Endothelial cell of umbilical vein (primary cell): ENCODE results near the gene CNTN5. TPM values are rescaled to one million over a fixed set of nuclear protein-coding genes. Genes with fewer than 3 reads are reported as not detected.

Experiments
- BruUV-seq: library from RNA; stranded (reverse); fragments of 400-500 nt; replicated peaks from 2 replicates; lab custom pipeline; 2021; lab: Mats Ljungman, UMichigan
- CTCF ChIA-PET: fragments of 300-600, 350-600 bp; sonication (Branson Sonifier 250); formaldehyde crosslinking; loops from one replicate; lab custom pipeline; 2021; ENCODE audit warnings: antibody characterized with exemption, inconsistent platforms; lab: Charles Lee
- POLR2A ChIA-PET: fragments of 300-600, 350-600 bp; sonication (Branson Sonifier 250); formaldehyde crosslinking; loops from one replicate; lab custom pipeline; 2021; ENCODE audit warnings: antibody characterized with exemption, inconsistent platforms; lab: Charles Lee
- DNase-seq: peaks from one replicate; pipeline ENCODE4 v3.0.0-alpha.2; 2011; ENCODE audit warnings: low read depth, low spot score
- FAIRE-seq: peaks from 2 replicates; lab custom pipeline; 2011; peaks lifted over from hg19 to GRCh38; lab: Jason Lieb, UNC
- H2AFZ ChIP-seq: 2 replicates; pipeline ENCODE4 v1.6.0; 2012; ENCODE audit warnings: low read depth, low read length, control low read depth, inconsistent platforms
- H3K27ac ChIP-seq: 2 replicates; pipeline ENCODE4 v1.5.1; 2011; ENCODE audit warnings: low read depth, mild to moderate bottlenecking, control low read depth, low read length, moderate library complexity; ENCODE audit not compliant: insufficient read depth
- H3K27me3 ChIP-seq, 2 experiments: 2 replicates each; pipeline versions ENCODE4 v1.6.0 to v1.6.1; 2011; ENCODE audit warnings: low read length in 2 of 2, mixed read lengths in 1 of 2; ENCODE audit not compliant: control insufficient read depth in 2 of 2, insufficient read depth in 2 of 2
- H3K36me3 ChIP-seq, 2 experiments: 2 replicates in 1 of 2; 3 replicates in 1 of 2; pipeline ENCODE4 v1.5.1; 2011; ENCODE audit warnings: low read length in 2 of 2, mild to moderate bottlenecking in 1 of 2, moderate library complexity in 1 of 2; ENCODE audit not compliant: control insufficient read depth in 2 of 2, insufficient read depth in 2 of 2; ENCODE audit errors: extremely low read depth in 1 of 2
- H3K4me1 ChIP-seq: 3 replicates; pipeline ENCODE4 v1.5.1; 2011; ENCODE audit warnings: mild to moderate bottlenecking, low read length; ENCODE audit not compliant: control insufficient read depth, insufficient read depth; ENCODE audit errors: extremely low read depth
- H3K4me2 ChIP-seq: 2 replicates; pipeline ENCODE4 v1.6.1; 2011; ENCODE audit warnings: low read length, control low read depth, mixed read lengths; ENCODE audit not compliant: insufficient read depth
- H3K4me3 ChIP-seq, 3 experiments: fragments of 200-600 bp in 1 of 3; sonication (generic), shearing (Covaris generic) in 1 of 3; replicated peaks in 1 of 3; 2 replicates each; pipeline ENCODE4 v1.5.1; 2011 to 2016; ENCODE audit warnings: control low read depth in 3 of 3, low read length in 3 of 3, mild to moderate bottlenecking in 2 of 3, inconsistent platforms in 1 of 3, low read depth in 1 of 3, moderate library complexity in 1 of 3; ENCODE audit not compliant: insufficient read depth in 1 of 3
- H3K79me2 ChIP-seq: 2 replicates; pipeline ENCODE4 v1.6.0; 2012; ENCODE audit warnings: low read length, inconsistent platforms; ENCODE audit not compliant: control insufficient read depth, insufficient read depth
- H3K9ac ChIP-seq: replicated peaks from 2 replicates; pipeline ENCODE3; 2011; ENCODE audit warnings: low read length, control low read depth; ENCODE audit not compliant: insufficient read depth; ENCODE audit errors: extremely low read depth
- H3K9me1 ChIP-seq: replicated peaks from 3 replicates; pipeline ENCODE4 v1.6.0; 2011; ENCODE audit warnings: mild to moderate bottlenecking, low read length; ENCODE audit not compliant: control insufficient read depth, insufficient read depth; ENCODE audit errors: extremely low read depth
- H3K9me3 ChIP-seq: replicated peaks from 2 replicates; pipeline ENCODE4 v1.5.1; 2012; ENCODE audit warnings: low read length, inconsistent platforms; ENCODE audit not compliant: control insufficient read depth, insufficient read depth
- H4K20me1 ChIP-seq: replicated peaks from 2 replicates; pipeline ENCODE3; 2011; ENCODE audit warnings: mild to moderate bottlenecking, low read length; ENCODE audit not compliant: control insufficient read depth, insufficient read depth; ENCODE audit errors: extremely low read depth
- CTCF ChIP-seq, 2 donors: IDR thresholded peaks; 1 replicate in 1 of 2; 2 replicates in 1 of 2; pipeline ENCODE4 v1.5.1; 2011; ENCODE audit warnings: low read length in 2 of 2, mild to moderate bottlenecking in 2 of 2, moderate library complexity in 2 of 2, control low read depth in 1 of 2, inconsistent platforms in 1 of 2, low read depth in 1 of 2; ENCODE audit not compliant: insufficient read depth in 1 of 2; ENCODE audit errors: extremely low read depth in 1 of 2
- EZH2 ChIP-seq: IDR thresholded peaks from 2 replicates; pipeline ENCODE4 v1.6.1; 2012; ENCODE audit warnings: borderline replicate concordance, low read depth, mild to moderate bottlenecking, moderate library complexity, low read length, inconsistent platforms; ENCODE audit not compliant: severe bottlenecking
- FOS ChIP-seq: IDR thresholded peaks from 2 replicates; pipeline ENCODE4 v1.6.1; 2011; ENCODE audit warnings: mild to moderate bottlenecking, low read length, moderate library complexity, borderline replicate concordance; ENCODE audit not compliant: insufficient read depth
- GATA2 ChIP-seq: IDR thresholded peaks from 2 replicates; pipeline ENCODE4 v1.7.0; 2011; ENCODE audit warnings: low read depth, mild to moderate bottlenecking, moderate library complexity, mixed read lengths, low read length; ENCODE audit not compliant: insufficient read length, insufficient read depth
- JUN ChIP-seq: IDR thresholded peaks from 2 replicates; pipeline ENCODE4 v1.6.1; 2011; ENCODE audit warnings: borderline replicate concordance, low read depth; ENCODE audit not compliant: insufficient read length, insufficient read depth
- MAX ChIP-seq: IDR thresholded peaks from 2 replicates; pipeline ENCODE4 v1.6.1; 2011; ENCODE audit not compliant: insufficient read depth, insufficient read length
- MYC ChIP-seq: IDR thresholded peaks from one replicate; pipeline ENCODE4 v1.6.1; 2011; ENCODE audit warnings: mild to moderate bottlenecking, low read depth, low read length
- POLR2A ChIP-seq: IDR thresholded peaks from 2 replicates; pipeline ENCODE4 v1.6.1; 2012; ENCODE audit warnings: low read depth, mild to moderate bottlenecking, control low read depth, low read length
- POLR2AphosphoS5 ChIP-seq: IDR thresholded peaks from 2 replicates; pipeline ENCODE4 v1.6.1; 2012; ENCODE audit warnings: low read depth, mild to moderate bottlenecking, control low read depth, low read length, moderate library complexity; ENCODE audit not compliant: insufficient read depth
- dilution Hi-C: fragments of 300-500 bp; cut with MboI; formaldehyde crosslinking; loops from one replicate; pipeline ENCODE4 v1.15.0; 2019; ENCODE audit warnings: low sequenced_read_pairs; ENCODE audit not compliant: extremely low pct_ligation_motif_present
- intact Hi-C: fragments of 100-400 bp; cut with micrococcal nuclease; formaldehyde crosslinking; loops from one replicate; pipeline ENCODE4 v1.10.0; 2022
- polyA plus RNA-seq, 4 experiments: library from polyadenylated mRNA; depleted of rRNA in 3 of 4; stranded (reverse) in 3 of 4; unstranded in 1 of 4; fragments of >200 nt; gene quantifications; 2 replicates each; pipeline versions ENCODE4 v1.2.1 to v1.2.3, GENCODE V29; 2011 to 2012; ENCODE audit warnings: missing spikeins in 1 of 4
- total RNA-seq: library from RNA; stranded (reverse); gene quantifications from 2 replicates; pipeline ENCODE4 v1.2.3, GENCODE V29; 2021

Gene CNTN5
- total and polyA plus RNA-seq, 2 donors (not counting 3 experiments of a cell fraction or from before 2014, with no cell fraction given), result not detected

GRCh38 chr11:99893811-99894210, 873.1 kb downstream of the CNTN5 start:
- no peaks in the 10 kb centered on the region for H4K20me1 ChIP-seq
- no peak overlapping the region for H3K27ac ChIP-seq
- FAIRE-seq (no peak), DNase-seq (no peak)
- intact Hi-C loops (no loop called here), dilution Hi-C loops (no loop called here)
- no peak overlapping the region for H3K4me2 ChIP-seq
- H3K9me1 ChIP-seq, result no peaks in the 10 kb centered on the region
- H3K79me2 ChIP-seq, result no peaks in the 10 kb centered on the region
- POLR2A ChIA-PET, result no interaction called here
- no peak overlapping the region for H3K4me3 ChIP-seq
- H3K36me3 ChIP-seq, result no peaks in the 10 kb centered on the region
- TF ChIP-seq MYC (no peak), CTCF (IDR thresholded peaks at IDR 0.05; ENCODE audit: extremely low read depth in 1 of 2, insufficient read depth in 1 of 2, low read depth in 1 of 2, low read length in 2 of 2) (no peak), EZH2 (no peak), GATA2 (no peak), JUN (no peak), POLR2AphosphoS5 (no peak), MAX (no peak), POLR2A (no peak), FOS (no peak)
- peaks cover 2% of the 10 kb centered on the region for H3K9me3 ChIP-seq
- H3K27me3 ChIP-seq, result no peaks in the 10 kb centered on the region
- H3K4me1 ChIP-seq, result no peaks in the 10 kb centered on the region
- CTCF ChIA-PET, result no interaction called here
- no peak overlapping the region for H2AFZ ChIP-seq
- H3K9ac ChIP-seq, result no peak overlapping the region
- BruUV-seq, result no TSS peak
